DMS53 treated with DMSO at 0.1 percent for 48 hours (cell line): Measurements from ENCODE around the gene EVC.
A peak's percentile ranks its signal among the peaks of the same experiment; 100 is the strongest.
"Not testable (repeated sequence)": the region's sequence is repeated elsewhere in the genome, so short reads cannot be mapped to it uniquely, and the experiment has no call there.

Experiments used
- DNase-seq: peaks from one replicate; lab custom pipeline; 2025; ENCODE audit not compliant: unreplicated experiment; lab: John Stamatoyannopoulos, UW

EVC gene

DNA sequence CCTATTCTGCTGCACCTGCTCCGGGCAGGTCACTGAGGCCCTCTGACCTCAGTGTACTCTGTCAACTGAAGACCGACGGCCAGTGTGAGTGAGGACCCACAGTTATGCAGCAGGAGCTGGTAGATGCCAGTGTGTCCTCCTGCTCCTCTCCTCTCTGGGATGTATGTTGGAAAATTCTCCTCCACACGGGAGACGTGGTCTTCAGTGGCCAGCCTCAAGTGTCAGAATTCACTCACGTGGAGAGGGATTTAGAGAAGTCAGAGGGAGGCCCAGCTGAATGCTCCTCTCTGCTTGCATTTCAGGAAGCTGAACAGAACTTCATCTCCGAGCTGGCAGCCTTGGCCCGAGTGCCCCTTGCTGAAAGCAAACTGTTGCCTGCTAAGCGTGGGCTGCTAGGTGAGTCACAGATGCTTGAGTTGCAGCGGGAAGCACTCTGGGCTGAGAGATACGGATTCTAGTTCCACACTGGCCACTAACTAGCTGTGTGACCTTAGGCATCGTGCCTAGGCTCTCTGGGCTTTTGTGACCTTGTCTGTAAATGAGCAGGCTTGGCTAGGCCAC lies 98.3 kb downstream of the EVC start:
- no peak for DNase-seq

DNA sequence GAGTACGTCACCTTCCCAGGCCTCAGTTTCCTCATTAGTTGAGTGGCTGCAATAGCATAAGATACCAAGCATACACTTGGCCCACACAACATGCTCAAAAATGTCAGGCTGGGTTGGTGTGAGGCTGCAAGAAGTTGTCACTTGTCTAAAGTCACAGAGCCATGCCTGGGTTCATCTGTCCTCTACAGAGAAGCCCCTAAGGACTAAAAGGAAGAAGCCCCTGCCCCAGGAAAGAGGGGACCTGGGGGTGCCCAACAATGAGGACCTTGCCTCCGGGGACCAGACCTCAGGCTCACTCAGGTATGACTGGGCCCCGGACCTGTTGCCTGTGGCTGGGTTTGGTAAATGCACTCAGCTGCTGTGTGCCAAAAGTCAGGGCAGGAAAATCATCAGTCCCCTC lies 99.2 kb downstream of the EVC start:
- DNase-seq: no peak

DNA sequence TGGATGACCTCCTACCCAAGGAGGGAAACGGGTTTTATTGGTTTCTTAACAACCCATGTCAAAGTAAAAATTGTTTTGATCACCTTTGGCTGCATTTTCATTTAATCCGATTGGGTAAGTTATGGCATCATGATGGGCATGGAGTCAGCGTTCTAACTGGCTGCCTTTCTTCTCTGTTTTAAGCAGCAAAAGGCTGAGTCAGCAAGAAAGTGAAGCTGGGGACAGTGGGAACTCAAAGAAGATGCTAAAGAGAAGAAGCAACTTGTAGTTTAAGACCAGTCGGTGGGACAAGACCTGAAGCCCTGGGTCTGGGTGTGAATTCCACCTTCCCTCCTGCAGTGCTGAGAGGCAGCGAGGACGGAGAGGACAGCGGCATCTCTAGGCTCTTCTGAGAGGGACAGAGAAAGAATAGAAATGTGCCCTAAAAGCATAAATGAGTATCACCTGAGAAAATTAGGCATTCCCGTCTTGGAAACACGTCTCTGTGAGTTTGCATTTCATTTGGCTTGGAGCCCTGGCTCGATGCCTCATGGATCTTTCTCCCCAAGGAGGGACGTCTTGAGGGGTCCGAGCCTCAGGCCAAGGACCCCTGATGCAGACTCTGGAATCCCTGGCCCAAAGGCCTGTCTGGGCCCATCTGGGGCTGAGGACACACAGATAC lies 99.9 kb downstream of the EVC start:
- DNase-seq: no peak

DNA sequence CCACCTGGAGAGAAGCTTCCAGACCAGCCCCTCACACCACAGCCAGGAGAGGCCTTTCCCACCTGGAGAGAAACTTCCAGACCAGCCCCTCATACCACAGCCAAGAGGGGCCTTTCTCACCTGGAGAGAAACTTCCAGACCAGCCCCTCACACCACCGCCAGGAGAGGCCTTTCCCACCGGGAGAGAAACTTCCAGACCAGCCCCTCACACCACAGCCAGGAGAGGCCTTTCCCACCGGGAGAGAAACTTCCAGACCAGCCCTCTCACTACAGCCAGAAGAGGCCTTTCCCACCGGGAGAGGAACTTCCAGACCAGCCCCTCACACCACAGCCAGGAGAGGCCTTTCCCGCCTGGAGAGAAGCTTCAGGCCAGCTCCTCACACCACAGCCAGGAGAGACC lies 101.1 kb downstream of the EVC start:
- DNase-seq: not testable (repeated sequence)

DNA sequence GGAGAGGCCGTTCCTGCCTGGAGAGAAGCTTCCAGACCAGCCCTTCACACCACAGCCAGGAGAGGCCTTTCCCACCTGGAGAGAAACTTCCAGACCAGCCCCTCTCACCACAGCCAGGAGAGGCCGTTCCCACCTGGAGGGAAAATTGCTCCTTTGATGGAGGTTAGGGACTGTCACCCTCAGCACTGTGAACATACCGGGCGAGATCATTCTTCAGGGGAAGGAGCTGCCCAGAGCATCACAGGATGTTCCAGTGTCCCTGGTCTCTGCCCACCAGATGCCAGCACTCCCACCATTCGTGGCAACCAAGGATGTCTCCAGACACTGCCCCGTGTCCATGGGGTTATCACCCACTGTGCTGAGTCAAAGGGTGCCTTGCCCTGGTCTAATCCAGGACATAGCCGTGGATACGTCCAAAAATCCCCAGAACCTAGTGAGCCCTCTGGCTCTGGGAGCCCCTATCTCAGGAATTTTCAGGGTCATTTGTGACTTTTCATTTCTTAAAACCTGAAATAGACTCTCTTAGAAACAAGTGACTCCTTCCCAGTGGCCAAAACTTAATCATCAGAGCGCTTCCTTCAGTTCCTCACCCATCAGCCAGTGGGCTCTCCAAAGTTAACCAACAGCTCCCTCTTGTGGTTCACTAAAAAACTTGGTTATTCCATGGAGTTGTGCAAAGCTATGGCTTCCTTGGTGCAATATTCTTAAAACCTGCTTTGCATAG lies 101.7 kb downstream of the EVC start:
- DNase-seq: peak; percentile 92

DNA sequence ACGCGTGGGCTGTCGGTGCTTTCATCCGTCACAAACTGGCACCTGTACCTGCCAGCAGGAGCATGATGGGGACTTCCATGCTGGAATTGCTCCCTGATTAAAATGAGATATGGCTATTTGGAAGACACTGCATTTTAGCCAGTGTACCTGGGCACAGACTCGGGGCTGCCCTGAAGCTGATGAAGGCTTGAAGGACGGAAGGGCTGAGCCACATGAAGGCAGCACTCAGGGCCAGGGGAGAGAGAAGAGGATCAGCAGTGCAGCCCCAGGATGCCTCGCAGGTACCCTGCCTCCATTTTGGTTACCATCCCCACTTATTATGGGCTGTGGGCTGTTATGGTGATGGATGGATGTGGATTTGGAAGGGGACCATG lies 102.9 kb downstream of the EVC start:
- DNase-seq: no peak

DNA sequence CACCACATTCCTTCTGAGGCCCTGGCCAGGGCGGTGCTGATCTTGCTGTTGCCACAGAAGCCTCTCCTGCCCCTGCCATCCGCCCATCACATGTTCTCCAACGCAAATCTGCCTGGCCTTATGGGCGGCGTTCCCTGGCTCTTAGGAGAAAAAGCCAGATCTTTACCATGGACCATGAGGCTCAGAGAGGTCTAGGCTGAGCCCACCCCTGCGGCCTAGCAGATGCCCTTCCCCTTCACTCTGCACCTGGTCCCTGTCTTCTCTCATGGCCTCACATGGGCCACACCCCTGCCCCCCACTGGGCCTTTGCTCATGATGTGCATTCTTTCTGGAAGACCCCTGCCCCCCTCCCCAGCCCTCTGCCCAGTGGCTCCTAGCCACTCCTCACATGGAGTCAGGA lies 103.4 kb downstream of the EVC start:
- no peak for DNase-seq

DNA sequence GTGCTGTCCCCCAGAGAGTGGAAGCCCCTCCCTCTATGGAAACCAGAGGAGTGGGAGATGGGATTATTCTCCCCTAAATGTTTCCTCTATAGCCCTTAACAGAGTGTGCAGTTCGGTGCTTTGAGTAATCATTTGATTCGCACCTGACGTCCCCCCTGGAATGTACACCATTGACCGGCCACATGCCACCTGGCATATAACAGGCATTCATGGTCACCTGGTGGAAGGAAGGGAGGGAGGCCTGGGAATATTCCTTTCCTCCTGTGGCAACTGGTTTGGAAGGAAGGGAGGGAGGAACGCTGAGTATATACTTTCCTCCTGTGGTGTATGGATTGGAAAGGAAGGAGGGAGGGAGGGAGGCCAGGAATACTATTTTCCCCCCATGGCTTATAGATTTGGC lies 104.6 kb downstream of the EVC start:
- no peak for DNase-seq

DNA sequence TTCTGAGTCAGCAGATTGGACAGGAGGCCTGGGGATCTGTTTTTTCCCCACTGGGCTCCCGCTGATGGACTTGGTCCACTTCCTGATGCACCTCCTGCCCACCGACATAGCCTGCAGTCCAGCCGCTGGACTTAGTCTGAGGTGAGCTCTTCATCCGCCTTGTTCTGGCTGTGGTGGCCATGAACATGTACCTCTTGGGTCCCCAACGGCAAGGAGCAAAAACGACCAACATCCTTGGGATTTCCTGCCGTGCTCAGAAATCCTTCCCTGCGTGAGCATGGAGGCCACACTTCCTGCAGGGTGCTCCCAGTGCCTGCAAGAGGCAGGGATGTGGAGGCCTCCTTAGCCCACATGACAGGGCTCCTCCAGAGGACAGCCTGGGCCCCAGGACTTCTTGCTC lies 105.1 kb downstream of the EVC start:
- DNase-seq: no peak

DNA sequence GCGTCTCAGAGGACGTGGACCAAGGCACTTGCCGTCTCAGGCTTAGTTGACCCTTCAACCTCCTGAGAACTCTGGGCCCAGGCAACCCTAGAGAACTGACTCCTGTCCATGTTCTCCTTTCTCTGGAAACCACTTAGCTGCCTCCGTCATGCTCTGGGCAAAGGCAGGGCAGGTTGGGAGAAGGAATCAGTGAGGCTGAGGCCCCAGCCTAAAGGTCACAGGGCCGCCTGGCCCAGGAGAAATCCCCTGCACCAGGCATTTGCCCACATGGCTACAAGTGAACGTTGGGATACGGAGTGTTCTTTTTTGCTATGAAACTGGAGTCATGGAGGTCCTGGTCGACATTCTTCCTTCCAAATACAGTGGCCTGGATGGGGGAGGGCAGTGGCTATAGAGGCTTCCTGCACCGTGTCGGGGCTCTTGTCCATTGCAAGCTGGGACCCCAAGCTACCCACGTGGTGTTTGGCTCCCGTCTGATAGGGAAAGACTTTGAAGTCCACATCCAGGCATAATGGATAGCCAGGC lies 105.9 kb downstream of the EVC start:
- no peak for DNase-seq

DNA sequence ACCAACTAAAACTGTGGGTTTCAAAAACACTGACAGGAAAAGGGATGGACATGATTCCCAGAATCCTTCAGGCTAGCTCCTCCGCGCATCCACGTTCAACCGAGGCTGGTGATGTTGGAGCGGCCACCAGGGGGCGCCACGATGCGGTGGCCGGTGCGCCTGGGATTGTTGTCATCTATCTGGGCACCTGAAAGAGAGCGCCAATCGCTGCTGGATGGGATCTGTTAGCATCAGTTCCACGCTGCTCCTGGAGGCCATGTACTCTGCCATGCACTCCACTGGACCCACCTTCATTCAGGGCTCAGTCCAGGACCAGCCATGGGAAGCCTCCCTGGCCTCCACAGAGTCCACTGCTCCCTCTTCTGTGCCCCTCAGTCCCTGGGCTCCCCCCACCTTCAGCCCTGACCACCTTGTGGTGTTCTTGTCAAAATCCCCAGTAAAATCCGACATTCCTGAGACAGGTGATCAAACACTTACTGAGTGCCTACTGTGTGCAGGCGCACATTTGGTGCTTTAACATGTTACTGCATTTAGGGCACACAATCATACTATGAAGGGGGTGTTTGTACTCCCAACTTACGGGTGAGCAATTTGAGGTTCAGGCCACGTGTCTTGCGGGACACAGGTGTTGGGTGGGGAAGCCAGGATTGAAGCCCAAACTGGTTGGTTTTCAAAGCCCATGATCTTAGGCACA lies 110.8 kb downstream of the EVC start:
- peak; percentile 18 for DNase-seq

DNA sequence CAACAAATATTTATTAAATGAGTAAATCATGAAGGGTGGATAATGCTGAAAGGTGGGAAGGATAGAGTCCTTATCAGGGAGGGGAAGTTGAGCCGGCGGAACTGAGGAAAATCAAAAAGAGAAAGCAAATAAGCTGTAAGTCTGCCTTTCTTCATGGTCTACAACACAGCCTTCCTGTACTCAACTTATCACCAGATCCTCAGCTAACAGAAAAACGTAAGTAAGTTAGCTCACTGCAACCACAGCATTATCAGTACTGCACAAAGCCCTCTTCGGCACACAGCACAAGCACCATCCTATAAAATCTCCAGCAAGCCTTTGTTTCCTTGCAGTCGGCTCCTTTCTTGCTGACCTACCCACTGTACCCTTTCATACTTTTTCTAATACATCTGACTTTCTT lies 111.6 kb downstream of the EVC start:
- DNase-seq: no peak

DNA sequence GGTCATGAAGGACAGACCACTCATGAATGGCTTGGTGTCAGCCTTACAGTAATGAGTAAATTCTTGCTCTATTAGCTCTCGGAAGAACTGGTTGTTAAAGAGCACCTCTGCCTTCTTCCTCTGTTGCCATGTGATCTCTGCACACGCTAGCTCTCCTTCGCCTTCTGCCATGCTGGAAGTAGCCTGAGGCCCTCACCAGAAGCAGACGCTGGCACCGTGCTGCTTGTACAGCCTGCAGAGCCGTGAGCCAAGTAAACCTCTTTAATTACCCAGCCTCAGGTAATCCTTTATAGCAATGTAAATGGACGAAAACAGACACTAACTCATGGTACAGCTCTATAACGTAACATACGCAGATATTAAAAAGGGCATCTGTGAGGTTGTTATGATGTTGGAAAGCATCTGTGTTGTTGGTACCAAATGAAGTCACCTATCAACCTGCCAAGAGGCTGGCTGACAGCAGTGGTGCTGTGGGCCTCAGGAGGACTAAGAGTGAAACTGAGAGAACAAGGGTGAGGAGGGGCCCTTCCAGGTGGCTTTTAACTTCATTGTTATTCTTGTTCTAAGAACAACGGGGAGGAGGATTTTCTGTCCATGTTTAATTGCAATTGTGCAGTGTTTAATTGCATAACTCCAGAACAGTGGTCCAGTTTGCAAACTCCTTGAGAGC lies 112.7 kb downstream of the EVC start:
- DNase-seq: no peak

DNA sequence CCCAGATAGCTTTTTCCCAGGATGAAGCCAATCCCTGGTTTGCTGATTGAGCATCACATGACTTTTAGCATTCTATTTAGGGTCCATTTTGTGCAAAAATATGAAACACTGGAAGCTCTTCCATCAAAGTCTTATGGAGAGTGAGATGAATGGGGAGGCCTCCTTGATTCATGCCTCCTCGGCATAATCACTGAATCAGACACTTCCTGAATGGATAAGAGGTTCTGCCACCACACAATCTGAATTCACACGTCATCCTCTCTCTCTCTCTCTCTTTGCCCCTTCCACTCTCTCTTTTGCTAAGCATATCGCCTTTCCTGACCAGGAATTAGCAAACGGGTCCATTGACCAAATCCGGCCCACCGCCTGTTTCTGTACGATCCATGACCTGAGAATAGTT lies 113.2 kb downstream of the EVC start:
- DNase-seq: no peak

DNA sequence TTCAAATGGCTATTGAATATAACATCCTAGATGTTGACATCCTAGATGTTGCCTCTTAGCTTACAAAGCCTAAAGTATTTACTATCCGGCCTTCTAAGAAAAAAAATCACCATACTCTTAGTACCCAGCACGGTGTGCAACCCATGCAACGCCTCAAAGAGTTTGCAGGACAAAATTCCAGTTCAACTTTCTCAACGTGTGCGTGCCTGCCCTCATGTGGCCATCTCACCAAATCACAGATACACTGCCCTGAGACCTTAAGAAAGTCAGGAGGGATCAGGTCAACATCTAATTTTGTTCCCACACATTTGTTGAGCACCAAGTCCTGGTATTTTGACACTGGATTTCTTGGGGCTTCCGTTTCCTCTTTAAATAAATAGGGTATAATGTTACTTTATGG lies 113.6 kb downstream of the EVC start:
- peak; percentile 28 for DNase-seq

DNA sequence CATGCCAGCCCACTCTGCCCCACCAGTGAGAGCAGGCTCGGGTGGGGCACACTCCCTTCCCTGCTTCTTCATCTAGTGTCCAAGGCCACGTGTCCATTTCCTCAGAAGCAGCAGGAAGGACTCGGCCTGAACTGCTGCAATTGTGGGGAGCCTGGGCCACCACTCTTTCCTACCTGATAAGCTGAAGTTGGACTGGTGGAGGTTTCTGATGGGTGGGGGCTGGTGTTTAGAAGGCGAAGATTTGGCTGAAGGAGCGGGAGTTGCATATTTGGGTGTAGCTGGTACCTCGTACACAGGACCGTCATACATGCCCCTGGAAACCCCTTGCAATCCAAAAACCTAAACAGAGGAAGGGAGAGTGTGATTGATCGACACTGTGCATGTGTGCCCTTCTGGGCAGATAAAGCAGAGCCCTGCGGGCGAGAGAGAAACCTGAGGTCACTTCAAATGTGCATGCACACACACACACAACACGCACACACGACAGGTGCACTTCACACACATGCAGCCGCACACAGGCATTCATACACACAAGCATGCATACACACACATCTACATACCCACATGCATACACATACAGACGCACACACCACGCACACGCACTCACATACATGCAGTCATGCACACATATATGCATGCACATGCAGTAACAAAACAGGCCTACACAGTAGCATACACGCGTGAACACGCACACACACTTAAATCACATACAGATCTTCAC lies 114.5 kb downstream of the EVC start:
- no peak for DNase-seq

DNA sequence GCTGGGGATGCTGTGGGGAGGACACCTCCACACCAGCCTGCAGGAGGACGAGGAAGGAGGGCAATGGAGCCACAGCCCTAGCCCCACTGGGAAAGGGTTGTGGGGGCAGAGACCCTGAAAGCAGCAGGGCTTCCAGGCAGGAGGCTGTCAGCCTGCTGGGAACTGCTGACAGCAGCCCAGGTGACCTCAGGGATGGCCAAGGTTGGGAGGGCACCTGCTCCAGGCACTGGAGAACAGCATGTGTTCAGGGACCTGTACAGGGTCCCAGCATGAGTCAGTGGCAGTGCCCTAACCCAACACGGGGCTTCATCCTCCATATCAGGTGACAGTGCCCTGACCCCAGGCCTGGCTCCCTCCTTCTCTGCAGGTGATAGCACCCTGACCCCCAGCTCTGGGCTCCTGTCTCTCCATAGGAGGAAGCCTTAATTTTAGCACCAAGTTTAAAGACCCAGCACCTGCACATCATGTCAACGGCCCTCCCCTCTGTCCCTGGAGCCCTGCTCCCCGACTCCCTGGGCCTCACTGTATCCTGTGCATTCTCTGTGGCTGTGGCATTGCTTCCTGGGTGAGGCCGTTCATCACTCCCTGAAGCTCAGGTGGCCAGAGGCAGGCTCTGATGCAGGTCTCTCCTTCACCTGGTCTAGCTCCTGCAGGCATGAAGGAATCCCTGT lies 115.6 kb downstream of the EVC start:
- no peak for DNase-seq

DNA sequence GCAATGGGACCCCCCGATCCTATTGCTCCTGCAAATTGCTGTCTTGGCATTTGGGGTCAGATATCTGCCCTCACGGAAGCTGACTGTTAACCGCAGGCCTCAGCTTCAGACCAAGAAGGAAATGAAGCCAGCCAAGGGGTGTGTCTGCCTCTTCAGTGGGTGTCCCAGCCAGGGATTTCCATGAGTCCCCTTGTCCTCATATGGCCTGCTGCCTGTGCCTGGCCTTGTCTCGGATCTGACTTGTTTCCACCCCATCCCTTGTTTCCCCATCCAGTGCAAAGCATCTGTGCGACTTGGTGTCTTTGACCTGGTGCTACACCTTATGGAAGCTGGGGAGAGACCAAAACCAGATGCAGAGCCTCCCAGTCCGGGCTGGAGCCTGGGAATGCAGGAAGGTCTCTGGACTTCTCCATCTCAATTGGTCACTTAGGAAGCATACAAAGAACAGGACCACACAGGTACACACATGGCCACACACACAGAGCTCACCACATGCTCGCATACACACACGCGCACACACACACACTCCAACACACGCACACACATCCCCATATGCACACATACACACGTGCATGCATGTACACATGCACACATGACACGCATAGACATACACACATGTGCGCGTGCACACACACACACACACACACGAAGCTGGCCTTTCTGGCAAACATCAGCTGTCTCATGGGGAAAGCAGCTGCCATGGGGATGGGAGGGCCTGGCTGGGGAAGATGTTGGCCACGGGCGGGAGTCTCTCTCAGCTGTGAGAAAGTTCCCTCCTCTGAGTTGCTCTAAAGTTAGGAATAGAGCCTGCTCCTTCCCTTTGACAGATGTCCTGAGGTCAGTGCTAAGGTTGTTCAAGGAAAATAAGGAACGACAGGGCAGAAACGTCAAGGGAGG lies 116.4 kb downstream of the EVC start:
- no peak for DNase-seq

DNA sequence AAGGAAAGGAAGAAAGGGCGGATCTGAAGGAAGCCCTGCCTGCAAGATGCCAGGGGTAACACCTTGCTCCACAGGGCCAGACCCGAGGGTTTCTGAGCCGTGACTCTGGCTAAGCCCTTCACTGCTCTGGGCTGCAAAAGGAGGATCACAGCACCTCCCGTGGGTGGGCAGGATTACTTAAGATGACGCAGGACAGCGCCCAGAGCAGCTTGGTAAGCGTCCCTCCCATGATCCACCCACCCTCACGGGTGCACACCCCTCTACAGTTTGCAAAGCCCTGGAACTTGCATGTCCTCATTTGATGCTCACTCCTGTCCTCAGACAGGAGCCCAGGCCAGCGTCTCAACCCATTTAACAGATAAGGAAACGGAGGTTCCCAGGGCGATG lies 117.0 kb downstream of the EVC start:
- DNase-seq: no peak
